NOMO-1 treated with dmso at 0.1 percent for 144 hours (cell line): ENCODE measurements around the gene ITPK1.

ENCODE experiments used
- DNase-seq: peaks from one replicate; lab custom pipeline; 2025; ENCODE audit not compliant: unreplicated experiment; lab: John Stamatoyannopoulos, UW

Gene ITPK1

GRCh38 chr14:93030761-93031160 is 85.0 kb downstream of the ITPK1 start:
- no peak for DNase-seq

- no peak for DNase-seq
Observed at GRCh38 chr14:93029911-93030508, 85.7 kb downstream of the ITPK1 start.

- no peak for DNase-seq
Observed at GRCh38 chr14:93029417-93029816, 86.3 kb downstream of the ITPK1 start.

GRCh38 chr14:93028724-93029076 is 87.0 kb downstream of the ITPK1 start:
- DNase-seq = no peak

GRCh38 chr14:93027810-93028723 is 87.7 kb downstream of the ITPK1 start:
- no peak for DNase-seq

- DNase-seq = no peak
Observed at GRCh38 chr14:93026339-93026738, 89.4 kb downstream of the ITPK1 start.

- no peak for DNase-seq
Observed at GRCh38 chr14:93025055-93025454, 90.7 kb downstream of the ITPK1 start.

GRCh38 chr14:93024493-93024892 is 91.2 kb downstream of the ITPK1 start:
- no peak for DNase-seq

- no peak for DNase-seq
Observed at GRCh38 chr14:93023802-93024434, 91.8 kb downstream of the ITPK1 start.

GRCh38 chr14:93023039-93023438 is 92.7 kb downstream of the ITPK1 start:
- no peak for DNase-seq

GRCh38 chr14:93019970-93020369 is 95.8 kb downstream of the ITPK1 start:
- DNase-seq = no peak

GRCh38 chr14:93019367-93019843 is 96.3 kb downstream of the ITPK1 start:
- DNase-seq = no peak

- DNase-seq = no peak
Observed at GRCh38 chr14:93018366-93018765, 97.4 kb downstream of the ITPK1 start.

GRCh38 chr14:93017898-93018297 is 97.8 kb downstream of the ITPK1 start:
- no peak for DNase-seq

GRCh38 chr14:93017301-93017797 is 98.4 kb downstream of the ITPK1 start:
- no peak for DNase-seq

GRCh38 chr14:93016275-93016845 is 99.4 kb downstream of the ITPK1 start:
- no peak for DNase-seq

GRCh38 chr14:93015505-93015904 is 100.2 kb downstream of the ITPK1 start:
- DNase-seq = no peak

GRCh38 chr14:93015064-93015463 is 100.7 kb downstream of the ITPK1 start:
- DNase-seq = no peak

- DNase-seq = no peak
Observed at GRCh38 chr14:93014058-93015023, 101.4 kb downstream of the ITPK1 start.
